ENCODE data around the gene RFT1. TPM values are rescaled to one million over a fixed set of nuclear protein-coding genes. Genes with fewer than 3 reads are reported as not detected.

The RFT1 gene
- total RNA-seq, 1 donor from 2014 or later = 19.2 TPM

- Mint-ChIP-seq H3K27ac (ENCODE audit: unreplicated experiment) (peak overlapping the region; percentile 71), H3K4me3 (ENCODE audit: unreplicated experiment) (no peak overlapping the region), H3K27me3 (ENCODE audit: low read depth, unreplicated experiment) (peaks cover 11% of the 10 kb centered on the region), H3K4me1 (ENCODE audit: low read depth, unreplicated experiment) (peaks cover 4% of the 10 kb centered on the region), H3K9me3 (ENCODE audit: unreplicated experiment) (no peaks in the 10 kb centered on the region), H3K36me3 (ENCODE audit: low read depth, unreplicated experiment) (no peaks in the 10 kb centered on the region)
- no peak for FAIRE-seq
- H3K4me1 ChIP-seq (ENCODE audit: insufficient read depth, low read length) = peaks cover 2% of the 10 kb centered on the region
- no peaks in the 10 kb centered on the region for H3K27me3 ChIP-seq (ENCODE audit: insufficient read depth, low read length)
- H3K9ac ChIP-seq (ENCODE audit: low read length) = no peak overlapping the region
- no peak overlapping the region for H2AFZ ChIP-seq (ENCODE audit: low read depth, low read length)
- no peak overlapping the region for H3K4me2 ChIP-seq (ENCODE audit: low read length)
- no peak for DNase-seq (ENCODE audit: low read depth)
- no peak overlapping the region for H3K27ac ChIP-seq (ENCODE audit: low read depth, low read length)
- no peaks in the 10 kb centered on the region for H3K36me3 ChIP-seq (ENCODE audit: insufficient read depth, low read length)
- no peak overlapping the region for H3K4me3 ChIP-seq (ENCODE audit: insufficient read depth, low read depth, low read length)
- TF ChIP-seq CTCF (IDR thresholded peaks at IDR 0.05; ENCODE audit: insufficient read depth, low read depth, low read length) (no peak), EZH2 (IDR thresholded peaks at IDR 0.05; ENCODE audit: insufficient read depth, low read length) (no peak)
- no peaks in the 10 kb centered on the region for H4K20me1 ChIP-seq (ENCODE audit: insufficient read depth, low read length)
- no peaks in the 10 kb centered on the region for H3K79me2 ChIP-seq (ENCODE audit: insufficient read depth, low read length)
- H3K9me3 ChIP-seq (ENCODE audit: insufficient read depth, low read depth, low read length) = no peaks in the 10 kb centered on the region
Observed at GRCh38 chr3:53137835-53138446, 7.7 kb upstream of the RFT1 start.

GRCh38 chr3:53137221-53137620 lies 7.0 kb upstream of the RFT1 start:
- H3K36me3 Mint-ChIP-seq (ENCODE audit: low read depth, unreplicated experiment) = no peaks in the 10 kb centered on the region
- no peaks in the 10 kb centered on the region for H3K79me2 ChIP-seq (ENCODE audit: insufficient read depth, low read length)
- H4K20me1 ChIP-seq (ENCODE audit: insufficient read depth, low read length) = no peaks in the 10 kb centered on the region
- H3K27me3 Mint-ChIP-seq (ENCODE audit: low read depth, unreplicated experiment) = peaks cover 11% of the 10 kb centered on the region
- no peak overlapping the region for H3K4me2 ChIP-seq (ENCODE audit: low read length)
- H3K9me3 ChIP-seq (ENCODE audit: insufficient read depth, low read depth, low read length) = no peaks in the 10 kb centered on the region
- H3K27ac ChIP-seq (ENCODE audit: low read depth, low read length) = no peak overlapping the region
- H3K27ac Mint-ChIP-seq (ENCODE audit: unreplicated experiment) = no peak overlapping the region
- FAIRE-seq (no peak), DNase-seq (ENCODE audit: low read depth) (no peak)
- H2AFZ ChIP-seq (ENCODE audit: low read depth, low read length) = no peak overlapping the region
- no peak overlapping the region for H3K9ac ChIP-seq (ENCODE audit: low read length)
- H3K27me3 ChIP-seq (ENCODE audit: insufficient read depth, low read length) = no peaks in the 10 kb centered on the region
- H3K4me1 Mint-ChIP-seq (ENCODE audit: low read depth, unreplicated experiment) = peaks cover 6% of the 10 kb centered on the region
- H3K4me3 Mint-ChIP-seq (ENCODE audit: unreplicated experiment) = no peak overlapping the region
- TF ChIP-seq EZH2 (IDR thresholded peaks at IDR 0.05; ENCODE audit: insufficient read depth, low read length) (no peak), CTCF (IDR thresholded peaks at IDR 0.05; ENCODE audit: insufficient read depth, low read depth, low read length) (no peak)
- peaks cover 2% of the 10 kb centered on the region for H3K4me1 ChIP-seq (ENCODE audit: insufficient read depth, low read length)
- H3K9me3 Mint-ChIP-seq (ENCODE audit: unreplicated experiment) = peaks cover 3% of the 10 kb centered on the region
- H3K36me3 ChIP-seq (ENCODE audit: insufficient read depth, low read length) = no peaks in the 10 kb centered on the region
- H3K4me3 ChIP-seq (ENCODE audit: insufficient read depth, low read depth, low read length) = no peak overlapping the region

GRCh38 chr3:53134631-53135232 lies 4.5 kb upstream of the RFT1 start:
- FAIRE-seq = no peak
- Histone ChIP-seq H3K4me2 (ENCODE audit: low read length) (no peak overlapping the region), H3K27ac (ENCODE audit: low read depth, low read length) (no peak overlapping the region), H3K4me1 (ENCODE audit: insufficient read depth, low read length) (peaks cover 10% of the 10 kb centered on the region), H3K9ac (ENCODE audit: low read length) (no peak overlapping the region), H2AFZ (ENCODE audit: low read depth, low read length) (no peak overlapping the region), H3K27me3 (ENCODE audit: insufficient read depth, low read length) (no peaks in the 10 kb centered on the region), H4K20me1 (ENCODE audit: insufficient read depth, low read length) (no peaks in the 10 kb centered on the region), H3K4me3 (ENCODE audit: insufficient read depth, low read depth, low read length) (no peak overlapping the region), H3K36me3 (ENCODE audit: insufficient read depth, low read length) (no peaks in the 10 kb centered on the region), H3K79me2 (ENCODE audit: insufficient read depth, low read length) (peaks cover 5% of the 10 kb centered on the region), H3K9me3 (ENCODE audit: insufficient read depth, low read depth, low read length) (no peaks in the 10 kb centered on the region)
- peak; percentile 26 for DNase-seq (ENCODE audit: low read depth)
- Mint-ChIP-seq H3K4me1 (ENCODE audit: low read depth, unreplicated experiment) (peaks cover 17% of the 10 kb centered on the region), H3K9me3 (ENCODE audit: unreplicated experiment) (peaks cover 3% of the 10 kb centered on the region), H3K27me3 (ENCODE audit: low read depth, unreplicated experiment) (peaks cover 9% of the 10 kb centered on the region), H3K4me3 (ENCODE audit: unreplicated experiment) (no peak overlapping the region), H3K27ac (ENCODE audit: unreplicated experiment) (no peak overlapping the region), H3K36me3 (ENCODE audit: low read depth, unreplicated experiment) (no peaks in the 10 kb centered on the region)
- TF ChIP-seq EZH2 (IDR thresholded peaks at IDR 0.05; ENCODE audit: insufficient read depth, low read length) (no peak), CTCF (IDR thresholded peaks at IDR 0.05; ENCODE audit: insufficient read depth, low read depth, low read length) (peak; percentile 65)
